Activated CD4-positive, alpha-beta T cell treated with anti-CD3 and anti-CD28 coated beads for 48 hours (primary cell): Measurements from ENCODE around the gene PRKCE.
A peak's percentile ranks its signal among the peaks of the same experiment; 100 is the strongest.
"Not testable (repeated sequence)": the region's sequence is repeated elsewhere in the genome, so short reads cannot be mapped to it uniquely, and the experiment has no call there.

Experiments used
- DNase-seq: peaks from one replicate; pipeline ENCODE4 v3.0.0-alpha.2; 2020

PRKCE gene

DNA sequence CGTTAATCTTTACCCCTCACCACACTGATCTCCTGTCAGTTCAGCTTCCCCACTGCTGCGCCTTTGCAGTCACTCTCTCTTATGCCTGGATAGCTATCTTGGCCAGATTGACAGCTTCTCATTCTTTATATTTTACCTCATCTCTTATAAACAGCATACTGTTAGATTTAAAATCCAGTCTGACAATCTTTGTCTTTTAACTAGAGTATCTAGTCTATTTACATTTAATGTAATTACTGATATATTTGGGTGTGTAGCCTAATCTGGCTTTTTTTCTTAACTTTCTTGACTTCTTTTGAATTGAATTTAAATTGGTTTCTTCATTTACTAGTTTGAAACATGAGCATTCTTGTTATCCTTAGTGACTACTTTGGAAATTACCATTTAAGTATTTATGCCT, 225.1 kb downstream of the PRKCE start:
- no peak for DNase-seq

DNA sequence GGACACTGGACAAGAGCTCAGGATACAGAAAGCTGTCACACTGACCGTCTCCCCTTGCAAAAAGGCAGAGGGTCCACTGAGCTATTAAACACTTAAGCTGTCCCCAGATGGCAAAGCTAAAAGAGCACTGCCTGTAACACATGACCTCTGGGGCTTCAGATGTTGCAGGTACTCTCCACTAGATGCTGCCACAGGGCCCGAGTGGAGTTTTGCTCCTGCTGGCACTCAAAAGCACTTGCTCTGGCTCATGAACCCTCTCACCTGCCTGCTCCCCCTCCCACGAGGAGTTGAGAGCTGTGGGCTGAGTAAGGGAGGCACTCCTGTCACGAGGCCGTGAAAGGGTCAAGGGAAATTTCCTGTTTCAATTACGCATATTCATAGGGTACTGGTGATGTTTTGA, 227.9 kb downstream of the PRKCE start:
- DNase-seq, result no peak

GRCh38 chr2:45879936-45880335, 228.5 kb downstream of the PRKCE start:
- DNase-seq, result no peak

DNA sequence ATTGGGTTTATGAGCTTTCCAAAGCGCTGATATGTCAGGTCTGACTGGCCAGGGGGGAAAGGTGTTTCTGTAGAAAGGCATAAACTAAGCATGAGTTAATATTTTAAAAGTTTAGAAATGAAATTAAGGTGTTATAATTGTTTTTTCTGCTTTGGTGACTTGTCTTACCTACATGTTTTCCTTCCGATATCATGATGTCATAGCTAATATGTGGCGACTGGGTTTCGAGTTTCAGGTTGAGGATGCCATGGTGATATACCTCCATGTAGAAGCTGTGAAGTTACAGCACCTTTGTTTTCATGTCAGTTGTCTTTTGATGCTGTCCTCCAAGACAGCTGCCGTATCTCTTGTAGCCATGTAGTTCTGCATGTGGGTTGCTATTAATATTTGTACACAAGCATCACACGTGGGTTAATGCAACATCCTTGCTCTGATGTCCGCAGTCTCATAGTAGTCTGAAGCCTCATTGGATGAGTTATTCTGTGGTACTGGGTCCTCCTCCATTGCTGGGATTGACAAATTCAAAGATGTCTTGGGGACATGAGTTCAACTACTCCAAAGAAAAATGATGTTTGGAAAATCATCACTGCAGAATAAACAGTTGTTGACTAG, 230.6 kb downstream of the PRKCE start:
- DNase-seq, result no peak

GRCh38 chr2:45882707-45883602, 231.5 kb downstream of the PRKCE start:
- DNase-seq, result no peak

DNA sequence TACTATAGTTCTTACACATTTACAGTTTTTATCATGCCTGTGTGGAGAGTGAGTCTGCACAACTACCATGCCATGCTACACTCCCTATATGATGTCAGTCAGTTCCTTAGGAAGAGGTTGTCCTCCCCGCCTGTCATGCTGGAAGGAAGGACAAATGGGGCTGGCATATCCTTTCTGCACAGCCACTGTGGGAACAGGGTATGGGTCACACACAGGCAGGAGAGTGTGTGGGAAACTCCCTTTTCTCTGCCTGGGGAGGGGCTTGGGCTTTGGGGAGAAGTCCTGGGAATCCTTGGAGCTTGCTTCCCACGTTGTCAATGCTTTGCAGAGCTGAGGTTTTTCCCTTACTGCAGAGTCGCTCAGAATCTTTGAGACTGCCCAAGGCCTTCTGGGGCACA, 232.1 kb downstream of the PRKCE start:
- DNase-seq, result no peak

DNA sequence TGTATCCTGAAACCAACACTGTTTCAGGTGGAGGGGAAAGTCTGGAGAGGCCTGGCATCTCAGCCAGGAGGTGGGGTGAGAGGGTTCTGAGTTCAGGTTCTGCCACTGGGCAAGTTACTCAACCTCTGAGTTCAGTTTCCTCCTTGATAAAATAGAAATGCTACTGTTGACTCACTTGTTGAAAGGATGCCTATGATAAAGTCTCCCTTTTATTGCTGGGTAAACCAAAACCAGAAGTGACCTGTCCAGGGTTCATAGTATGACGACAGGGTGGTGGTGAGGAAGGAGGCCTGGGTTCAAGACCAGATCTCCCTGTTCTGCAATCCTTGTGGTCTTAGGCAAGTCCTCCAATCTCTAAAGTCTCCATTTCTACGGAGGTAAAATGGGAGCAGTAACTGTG, 232.7 kb downstream of the PRKCE start:
- no peak for DNase-seq

- DNase-seq, result no peak
Observed at GRCh38 chr2:45885171-45885621, 233.7 kb downstream of the PRKCE start.

DNA sequence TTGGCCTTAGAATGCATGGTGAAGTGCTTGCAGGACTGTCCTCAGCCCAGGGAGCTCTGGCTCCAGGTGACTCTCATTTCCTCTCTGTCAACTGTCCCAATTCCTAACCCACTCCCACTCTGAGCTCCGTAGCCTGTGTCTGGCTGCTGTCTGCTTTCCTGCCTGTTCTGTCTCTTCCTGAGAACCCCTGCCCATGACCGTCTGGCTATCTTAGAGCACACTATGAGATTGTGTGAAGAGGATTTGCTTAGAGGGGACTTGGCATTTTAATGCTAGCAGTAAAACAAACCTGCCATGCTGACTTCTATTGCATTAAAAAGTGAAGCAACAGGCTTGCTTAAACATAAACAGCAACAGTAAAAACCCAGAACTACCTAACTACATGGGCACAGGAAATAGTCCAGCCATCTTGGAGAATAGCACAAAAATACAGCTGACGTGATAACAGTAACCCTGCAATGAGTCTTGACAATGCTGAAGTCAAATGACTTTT, 234.7 kb downstream of the PRKCE start:
- no peak for DNase-seq

DNA sequence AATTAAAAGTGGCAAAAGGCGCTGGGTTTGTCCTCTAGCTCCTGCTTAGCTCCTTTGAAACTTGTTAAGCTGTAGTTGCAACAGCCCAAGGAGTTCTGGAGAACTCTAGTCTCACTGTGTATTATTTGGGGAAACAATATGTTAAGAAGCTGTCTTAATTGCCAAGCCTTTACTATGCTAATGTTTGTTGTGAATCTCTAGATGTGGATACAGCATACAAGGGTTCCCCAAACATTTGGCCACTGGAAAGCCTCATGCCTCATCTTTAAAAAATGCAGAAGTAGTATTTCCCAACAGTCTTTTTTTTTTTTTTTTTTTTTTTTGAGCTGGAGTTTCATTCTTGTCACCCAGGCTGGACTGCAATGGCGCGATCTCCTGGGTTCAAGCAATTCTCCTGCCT, 236.7 kb downstream of the PRKCE start:
- DNase-seq, result no peak

- DNase-seq, result no peak
Observed at GRCh38 chr2:45888641-45889040, 237.2 kb downstream of the PRKCE start.

GRCh38 chr2:45889053-45889452, 237.6 kb downstream of the PRKCE start:
- peak; percentile 58 for DNase-seq

GRCh38 chr2:45889620-45890370, 238.3 kb downstream of the PRKCE start:
- DNase-seq, result no peak

- not testable (repeated sequence) for DNase-seq
Observed at GRCh38 chr2:45890371-45890646, 238.8 kb downstream of the PRKCE start.

GRCh38 chr2:45890819-45891218, 239.3 kb downstream of the PRKCE start:
- no peak for DNase-seq

GRCh38 chr2:45891719-45892424, 240.4 kb downstream of the PRKCE start:
- DNase-seq, result no peak

DNA sequence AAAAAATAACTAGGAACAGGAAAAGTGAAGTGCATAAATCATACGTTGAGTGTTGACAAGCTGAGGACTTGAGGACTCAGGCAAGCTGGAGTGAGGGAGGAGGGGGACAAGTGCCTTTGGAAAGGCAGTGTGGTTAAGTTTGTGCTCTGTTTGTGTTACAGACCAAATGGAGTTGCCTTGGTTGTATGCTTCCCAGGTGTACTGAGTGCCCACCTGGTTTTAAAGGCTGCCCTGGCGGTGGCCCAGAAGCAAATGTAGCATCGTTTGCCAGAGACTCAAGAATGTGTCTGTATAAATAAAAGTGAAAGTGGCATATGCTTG, 240.9 kb downstream of the PRKCE start:
- DNase-seq, result no peak

GRCh38 chr2:45892757-45893156, 241.3 kb downstream of the PRKCE start:
- DNase-seq, result no peak

- DNase-seq, result no peak
Observed at GRCh38 chr2:45894211-45894610, 242.7 kb downstream of the PRKCE start.

DNA sequence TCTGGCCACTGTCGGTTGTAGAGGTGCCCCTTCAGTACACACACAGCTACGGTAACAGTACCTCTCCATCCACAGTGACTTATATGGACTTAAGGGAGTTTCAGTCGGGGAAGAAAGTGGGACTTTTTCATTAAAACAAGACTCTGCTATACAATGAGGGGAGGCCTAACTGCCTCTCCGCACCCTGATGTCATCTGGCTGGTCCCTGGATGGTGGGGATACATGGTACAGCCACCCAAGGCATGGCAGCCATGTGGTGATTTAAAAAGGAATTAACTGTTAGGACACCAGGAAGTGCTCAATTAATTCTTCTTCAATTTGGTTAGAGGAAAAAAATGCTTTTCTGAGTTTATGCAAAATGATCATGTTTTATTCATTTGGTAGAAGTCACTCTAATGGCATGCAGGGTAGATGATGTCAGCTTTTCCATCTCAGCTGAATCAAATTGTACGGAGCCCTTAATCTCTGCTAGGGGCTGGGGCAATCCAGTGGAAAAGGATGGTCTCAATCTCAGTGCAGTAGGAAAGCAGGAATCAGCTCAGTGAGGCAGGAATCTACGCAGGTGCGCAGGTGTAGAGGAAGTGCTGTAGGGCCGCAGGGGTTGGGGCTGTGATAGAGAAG, 243.9 kb downstream of the PRKCE start:
- DNase-seq, result no peak

DNA sequence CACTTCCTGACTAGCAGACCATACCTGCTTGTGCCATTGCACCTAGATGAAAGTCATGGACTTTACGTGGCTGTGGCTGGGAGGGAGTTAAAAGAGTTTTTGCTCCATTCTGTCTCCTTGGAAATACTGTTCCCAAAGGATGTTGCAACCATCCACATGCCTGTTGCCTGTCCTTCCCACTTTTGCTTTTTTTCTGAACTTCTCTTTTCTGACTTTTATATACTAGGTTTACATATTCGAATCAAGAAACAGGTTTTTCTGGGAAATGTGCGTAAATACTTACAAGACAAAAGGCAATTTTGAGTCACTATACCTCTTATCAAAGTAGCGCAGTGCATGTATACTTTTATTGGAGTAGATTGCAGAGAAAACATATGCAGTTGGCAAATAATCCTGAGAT, 244.8 kb downstream of the PRKCE start:
- no peak for DNase-seq

GRCh38 chr2:45897842-45898241, 246.4 kb downstream of the PRKCE start:
- DNase-seq, result no peak

DNA sequence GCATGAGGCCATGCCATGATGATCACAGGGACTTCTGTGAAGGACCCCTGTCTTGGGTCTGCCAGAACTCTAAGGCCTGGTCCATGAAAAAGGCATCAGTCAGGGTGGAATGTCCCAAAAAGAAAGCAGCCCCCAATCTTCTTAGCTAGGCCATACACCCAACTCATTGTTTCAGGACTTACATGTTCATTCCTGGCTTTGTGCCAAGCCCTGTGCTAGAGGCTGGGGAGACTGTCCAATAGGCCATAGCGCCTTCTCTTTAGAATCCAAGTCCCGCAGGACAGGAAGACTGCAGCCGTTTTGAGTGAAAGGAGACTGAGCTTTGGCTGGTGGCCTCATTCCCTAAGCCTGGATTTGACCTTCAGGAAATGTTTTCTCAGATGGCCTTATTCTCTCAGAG, 247.3 kb downstream of the PRKCE start:
- no peak for DNase-seq
